Left lung (tissue), 10 donors: Measurements from ENCODE around the gene KIAA1671. TPM values are rescaled to one million over a fixed set of nuclear protein-coding genes. Genes with fewer than 3 reads are reported as not detected.

Source experiments
- ATAC-seq: fragments of 200-7000 bp; cut with Tn5 transposase; one replicate; pipeline ENCODE4 v1.9.1; 2020; ENCODE audit warnings: moderate library complexity
- DNase-seq, 4 donors: peaks; one replicate each; pipeline ENCODE4 v3.0.0-alpha.2; 2013 to 2020
- H3K27ac ChIP-seq, 2 donors: fragments of 200-600 bp; sonication (generic) in 1 of 2; one replicate each; pipeline versions ENCODE4 v1.5.0 to v1.8.0; 2020 to 2021
- H3K27me3 ChIP-seq, 2 donors: fragments of 200-600 bp; sonication (generic) in 1 of 2; one replicate each; pipeline versions ENCODE4 v1.5.0 to v1.8.0; 2020 to 2021
- H3K36me3 ChIP-seq, 2 donors: fragments of 200-600 bp; sonication (generic) in 1 of 2; one replicate each; pipeline versions ENCODE4 v1.5.0 to v1.8.0; 2020 to 2021
- H3K4me1 ChIP-seq, 2 donors: fragments of 200-600 bp; one replicate each; pipeline ENCODE4 v1.8.0; 2021
- H3K4me3 ChIP-seq, 2 donors: fragments of 200-600 bp; sonication (generic) in 1 of 2; one replicate each; pipeline versions ENCODE4 v1.5.0 to v1.8.0; 2020 to 2021; ENCODE audit warnings: mild to moderate bottlenecking in 1 of 2
- H3K9me3 ChIP-seq, 2 donors: fragments of 200-600 bp; sonication (generic) in 1 of 2; one replicate each; pipeline versions ENCODE4 v1.5.0 to v1.8.0; 2020 to 2021
- intact Hi-C, 2 donors: fragments of 100-400 bp; cut with DNase I; formaldehyde crosslinking; loops; one replicate each; pipeline versions ENCODE4 v1.11.2 to v1.14.2; 2022
- polyA plus RNA-seq, 6 donors: library from polyadenylated mRNA; unstranded; fragments of 120-200 nt; gene quantifications; one replicate each; pipeline ENCODE4 v1.2.1, GENCODE V29; 2013; ENCODE audit not compliant: insufficient read length in 6 of 6
- total RNA-seq, 2 donors: library from RNA; stranded (reverse); fragmentation: NEBNext Ultra II Directional; extraction: Animal tissue kit (Norgen Biotek cat#: 25700); gene quantifications; one replicate each; pipeline ENCODE4 v1.2.1, GENCODE V29; 2021
- TF ChIP-seq, protein P1 (sequence below), 2 donors: fragments of 200-600 bp; sonication (generic) in 1 of 2; IDR thresholded peaks; one replicate each; pipeline versions ENCODE4 v1.5.0 to v1.8.0; 2021; ENCODE audit warnings: antibody characterized with exemption in 2 of 2
- donor health status: DM: no; HTN: yes; CAD: no.
- donor health status: DM: no; HTN: no; CAD: no.

KIAA1671 gene
- total and polyA plus RNA-seq, 8 donors = 19.4 to 35.0 (median 23.4) TPM

DNA sequence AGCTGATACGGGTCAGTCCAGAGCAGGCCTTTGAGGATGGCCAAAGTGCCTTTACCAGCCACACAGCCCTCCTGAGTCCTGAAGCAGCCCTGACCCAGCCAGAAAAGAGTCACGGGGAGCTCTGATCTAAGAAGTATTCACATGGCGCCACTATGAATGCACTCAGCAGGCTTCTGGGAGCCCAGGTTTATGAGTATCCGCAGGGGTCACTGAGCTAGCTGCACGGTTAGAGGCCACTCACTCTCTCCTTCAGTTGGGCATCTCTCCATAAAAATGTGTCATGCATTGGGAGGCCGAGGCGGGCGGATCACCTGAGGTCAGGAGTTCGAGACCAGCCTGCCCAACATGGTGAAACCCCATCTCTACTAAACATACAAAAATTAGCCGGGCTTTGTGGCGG lies 10.3 kb downstream of the KIAA1671 start:
- H3K9me3 ChIP-seq = no peaks in the 10 kb centered on the region
- no peak for DNase-seq
- no peak overlapping the region for H3K4me3 ChIP-seq
- TF ChIP-seq, protein P1, sequence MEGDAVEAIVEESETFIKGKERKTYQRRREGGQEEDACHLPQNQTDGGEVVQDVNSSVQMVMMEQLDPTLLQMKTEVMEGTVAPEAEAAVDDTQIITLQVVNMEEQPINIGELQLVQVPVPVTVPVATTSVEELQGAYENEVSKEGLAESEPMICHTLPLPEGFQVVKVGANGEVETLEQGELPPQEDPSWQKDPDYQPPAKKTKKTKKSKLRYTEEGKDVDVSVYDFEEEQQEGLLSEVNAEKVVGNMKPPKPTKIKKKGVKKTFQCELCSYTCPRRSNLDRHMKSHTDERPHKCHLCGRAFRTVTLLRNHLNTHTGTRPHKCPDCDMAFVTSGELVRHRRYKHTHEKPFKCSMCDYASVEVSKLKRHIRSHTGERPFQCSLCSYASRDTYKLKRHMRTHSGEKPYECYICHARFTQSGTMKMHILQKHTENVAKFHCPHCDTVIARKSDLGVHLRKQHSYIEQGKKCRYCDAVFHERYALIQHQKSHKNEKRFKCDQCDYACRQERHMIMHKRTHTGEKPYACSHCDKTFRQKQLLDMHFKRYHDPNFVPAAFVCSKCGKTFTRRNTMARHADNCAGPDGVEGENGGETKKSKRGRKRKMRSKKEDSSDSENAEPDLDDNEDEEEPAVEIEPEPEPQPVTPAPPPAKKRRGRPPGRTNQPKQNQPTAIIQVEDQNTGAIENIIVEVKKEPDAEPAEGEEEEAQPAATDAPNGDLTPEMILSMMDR (IDR thresholded peaks at IDR 0.05) = no peak
- peaks cover 4 to 21% of the 10 kb centered on the region in 2 donors for H3K4me1 ChIP-seq
- ATAC-seq = no peak
- H3K27ac ChIP-seq = no peak overlapping the region
- intact Hi-C loops = no loop called here
- H3K27me3 ChIP-seq = no peaks in the 10 kb centered on the region
- no peaks in the 10 kb centered on the region for H3K36me3 ChIP-seq

DNA sequence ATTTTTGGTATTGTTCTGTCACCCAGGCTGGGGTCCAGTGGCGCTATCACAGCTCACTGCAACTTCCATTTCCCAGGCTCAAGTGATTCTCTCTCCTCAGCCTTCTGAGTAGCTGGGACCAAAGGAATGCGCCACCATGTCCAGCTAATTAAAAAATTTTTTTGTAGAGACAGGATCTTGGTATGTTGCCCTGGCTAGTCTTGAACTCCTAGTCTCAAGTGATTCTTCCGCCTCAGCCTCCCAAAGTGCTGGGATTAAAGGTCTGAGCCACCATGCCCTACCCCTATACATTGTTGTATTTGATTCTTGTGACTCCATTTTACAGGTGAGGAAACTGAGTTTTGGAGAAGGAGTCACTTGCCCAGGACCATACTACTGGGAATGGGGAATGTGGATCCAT lies 11.9 kb downstream of the KIAA1671 start:
- intact Hi-C loops = no loop called here
- Histone ChIP-seq H3K4me3 (no peak overlapping the region), H3K9me3 (no peaks in the 10 kb centered on the region), H3K4me1 (peaks cover 4 to 32% of the 10 kb centered on the region in 2 donors), H3K27me3 (no peaks in the 10 kb centered on the region), H3K27ac (peak overlapping the region in 1 of 2 donors; percentile 41), H3K36me3 (no peaks in the 10 kb centered on the region)
- DNase-seq (no peak), ATAC-seq (no peak)
- TF ChIP-seq, protein P1 (IDR thresholded peaks at IDR 0.05) = no peak

DNA sequence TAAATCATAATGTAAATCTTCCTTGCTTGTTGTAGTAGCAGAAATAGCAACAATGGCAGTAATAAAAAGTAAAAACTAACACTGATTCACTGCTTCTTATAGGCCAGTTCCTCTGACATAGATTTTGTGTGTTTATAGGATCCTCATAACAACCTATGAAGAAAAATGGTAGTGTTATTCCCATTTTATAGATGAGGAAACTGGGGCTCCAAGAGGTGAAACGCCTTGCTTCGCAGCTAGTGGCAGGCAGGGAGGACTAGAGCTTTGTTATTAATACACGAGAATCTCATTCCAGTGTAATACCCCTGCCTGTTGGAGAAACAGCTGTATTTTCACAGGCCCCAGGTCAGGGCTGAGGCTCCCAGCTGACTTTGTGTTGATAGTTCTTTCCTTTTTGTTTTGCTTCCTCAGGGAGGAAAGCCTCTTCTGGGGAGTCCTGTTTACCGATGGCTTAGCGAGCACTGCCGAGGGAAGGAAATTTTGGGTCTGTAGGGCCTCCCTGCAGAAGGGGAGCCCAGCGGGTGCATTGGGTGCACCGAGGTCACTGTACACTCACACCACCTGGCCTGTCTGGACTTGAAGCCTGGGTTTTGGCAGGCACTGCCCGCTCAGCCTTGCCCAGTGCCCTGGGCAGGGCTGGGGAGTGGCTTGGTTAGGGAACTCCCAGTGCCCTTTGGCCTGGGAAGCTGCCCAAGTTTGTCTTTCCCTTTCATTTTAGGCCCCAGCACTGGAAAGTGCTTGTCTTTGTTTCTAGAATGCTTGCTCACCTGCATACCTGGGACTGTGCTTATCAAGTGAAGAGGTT lies 13.5 kb downstream of the KIAA1671 start:
- Histone ChIP-seq H3K4me1 (peaks cover 4 to 38% of the 10 kb centered on the region in 2 donors), H3K9me3 (no peaks in the 10 kb centered on the region), H3K36me3 (no peaks in the 10 kb centered on the region), H3K4me3 (no peak overlapping the region), H3K27ac (peak overlapping the region; percentile 65 to 73), H3K27me3 (no peaks in the 10 kb centered on the region)
- peak in 2 of 4 donors; percentile 83 to 84 for DNase-seq
- TF ChIP-seq, protein P1 (IDR thresholded peaks at IDR 0.05) = no peak
- intact Hi-C loops = no loop called here
- peak; percentile 98 for ATAC-seq

DNA sequence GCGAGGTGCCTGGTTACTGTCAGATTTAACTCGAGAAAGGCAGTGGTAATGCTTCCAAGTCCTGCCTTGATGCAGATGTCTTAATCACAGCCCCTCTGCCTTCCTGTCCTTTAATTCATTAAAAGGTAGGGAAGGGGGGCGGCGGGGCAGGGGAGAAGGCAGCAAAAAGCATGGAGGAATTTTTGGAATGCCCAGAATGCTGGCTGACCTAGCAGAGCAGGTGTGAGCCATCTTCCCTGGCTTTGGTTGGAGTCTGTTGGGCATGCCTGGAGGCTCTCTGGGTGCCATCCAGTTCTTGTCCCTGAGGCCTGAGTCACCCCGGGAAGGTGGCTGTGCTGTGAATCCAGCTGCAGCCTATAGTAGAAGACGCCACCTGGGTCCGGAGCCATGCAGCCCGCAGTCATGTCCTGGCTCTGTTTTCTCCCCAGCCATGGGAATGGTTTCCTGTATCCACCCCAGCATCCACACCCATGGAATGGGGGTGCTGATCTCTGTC lies 15.6 kb downstream of the KIAA1671 start:
- DNase-seq (no peak), ATAC-seq (peak; percentile 5)
- Histone ChIP-seq H3K27me3 (no peaks in the 10 kb centered on the region), H3K4me1 (peaks cover 4 to 38% of the 10 kb centered on the region in 2 donors), H3K4me3 (no peak overlapping the region), H3K27ac (peak overlapping the region in 1 of 2 donors; percentile 65), H3K36me3 (no peaks in the 10 kb centered on the region), H3K9me3 (no peaks in the 10 kb centered on the region)
- intact Hi-C loops = no loop called here
- TF ChIP-seq, protein P1 (IDR thresholded peaks at IDR 0.05) = no peak

DNA sequence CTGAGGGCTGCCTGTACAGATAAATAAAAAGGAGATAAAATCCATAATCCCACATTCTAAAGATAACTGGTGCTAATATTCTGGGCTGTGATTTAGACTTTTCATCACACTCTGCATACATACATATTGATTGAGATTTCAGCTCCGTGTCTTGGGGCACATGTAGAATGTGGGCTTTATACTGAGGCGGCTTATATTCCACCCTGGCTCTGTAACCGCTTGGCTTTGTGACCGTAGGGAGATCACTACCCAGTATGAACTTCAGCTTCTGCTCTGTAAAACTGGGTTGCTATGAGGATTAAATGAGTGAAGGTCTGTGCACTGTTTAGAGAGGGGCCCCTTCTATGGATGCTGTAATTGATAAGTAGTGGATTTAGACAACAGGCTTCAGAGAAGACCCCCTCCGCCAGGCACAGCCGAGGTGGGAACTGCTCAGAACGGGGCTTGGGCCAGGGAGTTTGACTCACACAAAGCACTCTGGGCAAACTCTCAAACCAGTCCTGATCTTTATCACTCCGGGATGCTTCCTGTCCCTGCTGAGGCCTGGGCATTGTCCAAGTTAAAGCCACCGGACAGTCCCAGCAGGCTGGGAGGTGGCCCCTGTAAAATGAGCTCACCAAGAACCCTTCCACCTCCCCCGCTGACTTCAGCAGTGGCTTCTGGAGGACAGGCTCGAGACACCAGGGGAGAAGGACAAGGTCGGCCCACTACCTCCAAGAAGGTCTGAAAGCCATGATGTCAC lies 17.2 kb downstream of the KIAA1671 start:
- Histone ChIP-seq H3K9me3 (no peaks in the 10 kb centered on the region), H3K27ac (peak overlapping the region in 1 of 2 donors; percentile 65), H3K36me3 (no peaks in the 10 kb centered on the region), H3K4me3 (no peak overlapping the region), H3K27me3 (no peaks in the 10 kb centered on the region), H3K4me1 (peaks cover 4 to 38% of the 10 kb centered on the region in 2 donors)
- DNase-seq = no peak
- intact Hi-C loops = no loop called here
- TF ChIP-seq, protein P1 (IDR thresholded peaks at IDR 0.05) = no peak
- peak; percentile 4 for ATAC-seq
